Esophagus squamous epithelium (tissue), 5 donors: ENCODE measurements around the gene ARL6IP6. TPM values are rescaled to one million over a fixed set of nuclear protein-coding genes. Genes with fewer than 3 reads are reported as not detected.

Experiments
- DNase-seq: peaks from one replicate; lab custom pipeline; 2025; lab: John Stamatoyannopoulos, UW
- H3K27ac ChIP-seq, 4 donors: fragments of 200-600 bp; sonication (generic); one replicate each; pipeline ENCODE4 v1.5.1; 2016 to 2019; ENCODE audit warnings: mild to moderate bottlenecking in 1 of 4
- H3K27me3 ChIP-seq, 4 donors: fragments of 200-600 bp; sonication (generic); 1 replicate in 3 of 4; 2 replicates in 1 of 4; pipeline versions ENCODE4 v1.5.1 to v1.6.0; 2017 to 2021; ENCODE audit warnings: antibody characterized with exemption in 1 of 4
- H3K36me3 ChIP-seq, 3 donors: fragments of 200-600 bp; sonication (generic); one replicate each; pipeline ENCODE4 v1.5.1; 2016 to 2019
- H3K4me1 ChIP-seq, 3 donors: fragments of 200-600 bp; sonication (generic); one replicate each; pipeline ENCODE4 v1.5.1; 2017 to 2019
- H3K4me3 ChIP-seq, 4 donors: fragments of 200-600 bp; sonication (generic); 1 replicate in 3 of 4; 2 replicates in 1 of 4; pipeline ENCODE4 v1.5.1; 2016 to 2019; ENCODE audit warnings: mild to moderate bottlenecking in 2 of 4, moderate library complexity in 1 of 4
- H3K9me3 ChIP-seq, 3 donors: fragments of 200-600 bp; sonication (generic); one replicate each; pipeline ENCODE4 v1.5.1; 2016 to 2019
- CTCF ChIP-seq, 6 experiments: fragments of 450-650 bp in 4 of 6; fragments of 200-600 bp in 2 of 6; sonication (generic) in 2 of 6; IDR thresholded peaks; one replicate each; pipeline ENCODE4 v1.5.1; 2016 to 2019; ENCODE audit warnings: antibody characterized with exemption in 6 of 6, mild to moderate bottlenecking in 4 of 6, moderate library complexity in 4 of 6
- POLR2A ChIP-seq, 4 donors: fragments of 450-650 bp; IDR thresholded peaks; one replicate each; pipeline ENCODE4 v1.6.1; 2017; ENCODE audit warnings: antibody characterized with exemption in 4 of 4, mild to moderate bottlenecking in 4 of 4, moderate library complexity in 3 of 4
- WGBS, 2 donors: methylation state at CpG; one replicate each; pipeline ENCODE4 v1.1.5; 2018; 5-methylcytosine and 5-hydroxymethylcytosine counted together
- intact Hi-C: fragments of 100-400 bp; cut with DNase I; formaldehyde crosslinking; loops from one replicate; pipeline ENCODE4 v1.15.0; 2022
- total RNA-seq, 4 donors: library from RNA; depleted of rRNA; stranded (reverse); fragments of >200 nt; gene quantifications; one replicate each; pipeline ENCODE4 v1.1.0, GENCODE V29; 2016
- donor health status: DM: yes; HTN: yes; CAD: no.

ARL6IP6 gene
- total RNA-seq, 4 donors from 2014 or later: 7.7 to 24.2 (median 19.0) TPM

DNA sequence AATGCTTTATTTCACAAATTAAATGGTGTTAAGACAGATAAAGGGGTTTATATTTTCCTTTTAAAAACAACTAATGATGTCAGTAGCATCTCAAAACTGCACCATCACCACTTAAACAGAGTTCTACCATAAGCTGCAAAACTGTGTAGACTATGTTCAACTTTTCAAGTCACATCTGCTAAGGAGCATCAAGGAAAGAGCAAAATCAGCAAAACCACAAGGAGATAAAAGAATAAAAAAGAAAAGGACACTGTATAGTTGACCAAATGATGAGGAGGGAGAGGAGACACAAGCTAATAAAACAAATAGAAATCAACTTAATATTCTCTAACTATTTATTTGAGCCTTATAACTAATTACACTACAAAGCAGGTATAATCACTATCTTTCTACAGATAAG is 35.0 kb upstream of the ARL6IP6 start:
- TF ChIP-seq POLR2A (IDR thresholded peaks at IDR 0.05) (no peak), CTCF (IDR thresholded peaks at IDR 0.05) (no peak)

GRCh38 chr2:152686321-152686720 is 32.1 kb upstream of the ARL6IP6 start:
- intact Hi-C loops: no loop called here
- H3K27me3 ChIP-seq: no peaks in the 10 kb centered on the region
- no peak for DNase-seq
- H3K4me1 ChIP-seq: no peaks in the 10 kb centered on the region
- H3K4me3 ChIP-seq: no peak overlapping the region
- H3K9me3 ChIP-seq: no peaks in the 10 kb centered on the region
- H3K27ac ChIP-seq: no peak overlapping the region
- TF ChIP-seq CTCF (IDR thresholded peaks at IDR 0.05) (no peak), POLR2A (IDR thresholded peaks at IDR 0.05) (no peak)
- H3K36me3 ChIP-seq: peaks cover 0 to 42% (median 2%) of the 10 kb centered on the region in 3 donors

More for the DNA sequence above, 35.0 kb upstream of the ARL6IP6 start:
- intact Hi-C loops: no loop called here
- Histone ChIP-seq H3K27ac (no peak overlapping the region), H3K4me1 (no peaks in the 10 kb centered on the region), H3K4me3 (no peak overlapping the region), H3K27me3 (no peaks in the 10 kb centered on the region), H3K36me3 (peaks cover 0 to 60% (median 15%) of the 10 kb centered on the region in 3 donors), H3K9me3 (no peaks in the 10 kb centered on the region)
- no peak for DNase-seq

- Histone ChIP-seq H3K27me3 (no peaks in the 10 kb centered on the region), H3K36me3 (peaks cover 0 to 45% (median 0%) of the 10 kb centered on the region in 3 donors), H3K4me3 (no peak overlapping the region), H3K27ac (no peak overlapping the region), H3K4me1 (peaks cover 0 to 21% (median 0%) of the 10 kb centered on the region in 3 donors), H3K9me3 (no peaks in the 10 kb centered on the region)
- intact Hi-C loops: no loop called here
- DNase-seq: no peak
- TF ChIP-seq POLR2A (IDR thresholded peaks at IDR 0.05): no peak
- no peak for TF ChIP-seq CTCF (IDR thresholded peaks at IDR 0.05)
- 78 to 93% methylated on average over 4 of the region's 4 CpGs for WGBS, 2 donors
Observed at GRCh38 chr2:152693033-152693432, 25.4 kb upstream of the ARL6IP6 start.

DNA sequence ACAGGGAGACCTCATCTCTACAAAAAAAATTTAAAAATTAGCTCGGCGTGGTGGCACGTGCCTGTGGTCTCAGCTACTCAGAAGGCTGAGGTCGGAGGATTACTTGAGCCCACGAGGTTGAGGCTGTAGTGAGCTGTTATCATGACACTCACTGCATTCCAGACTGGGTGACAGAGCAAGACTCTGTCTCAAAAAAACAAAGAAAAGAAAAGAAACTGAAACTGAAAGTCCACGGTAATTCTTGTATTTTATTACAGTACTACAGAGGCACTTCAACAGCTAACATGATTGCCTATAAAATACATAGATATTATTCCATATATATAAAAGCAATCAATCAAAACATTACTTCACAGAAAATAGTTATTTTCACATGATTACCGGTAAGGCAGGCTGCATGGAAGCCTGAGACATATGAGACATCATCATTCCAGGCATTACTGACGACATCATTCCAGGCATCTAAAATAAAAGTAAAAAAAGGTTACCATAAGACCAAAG is 24.2 kb upstream of the ARL6IP6 start:
- H3K36me3 ChIP-seq: peaks cover 0 to 41% (median 0%) of the 10 kb centered on the region in 3 donors
- intact Hi-C loops: no loop called here
- peaks cover 0 to 21% (median 0%) of the 10 kb centered on the region in 3 donors for H3K4me1 ChIP-seq
- DNase-seq: no peak
- H3K27ac ChIP-seq: peak overlapping the region in 3 of 4 donors; percentile 11 to 42 (median 40)
- H3K27me3 ChIP-seq: no peaks in the 10 kb centered on the region
- TF ChIP-seq CTCF (IDR thresholded peaks at IDR 0.05) (no peak), POLR2A (IDR thresholded peaks at IDR 0.05) (no peak)
- H3K9me3 ChIP-seq: no peaks in the 10 kb centered on the region
- H3K4me3 ChIP-seq: peak overlapping the region in 3 of 4 donors; percentile 11 to 52 (median 13)
- 30 to 36% methylated on average over 8 of the region's 8 CpGs for WGBS, 2 donors

GRCh38 chr2:152695763-152696162 is 22.7 kb upstream of the ARL6IP6 start:
- DNase-seq: no peak
- Histone ChIP-seq H3K36me3 (peaks cover 0 to 35% (median 0%) of the 10 kb centered on the region in 3 donors), H3K4me3 (no peak overlapping the region), H3K27me3 (no peaks in the 10 kb centered on the region), H3K4me1 (peaks cover 0 to 21% (median 0%) of the 10 kb centered on the region in 3 donors), H3K27ac (no peak overlapping the region), H3K9me3 (no peaks in the 10 kb centered on the region)
- intact Hi-C loops: no loop called here
- no peak for TF ChIP-seq POLR2A (IDR thresholded peaks at IDR 0.05)
- 69 to 86% methylated on average over 3 of the region's 3 CpGs for WGBS, 2 donors
